GM23248 (cell line): Measurements from ENCODE around the gene ANKUB1.

ENCODE experiments used
- EZH2 ChIP-seq: fragments of 200-600 bp; sonication (generic); IDR thresholded peaks from 2 replicates; pipeline ENCODE4 v1.6.1; 2018; ENCODE audit warnings: antibody characterized with exemption, mild to moderate bottlenecking; ENCODE audit not compliant: insufficient read depth, poor library complexity, severe bottlenecking
- EZH2phosphoT487 ChIP-seq: fragments of 200-600 bp; sonication (generic); IDR thresholded peaks from 2 replicates; pipeline ENCODE4 v1.6.1; 2018; ENCODE audit warnings: antibody characterized with exemption, moderate library complexity, mild to moderate bottlenecking, low read depth; ENCODE audit not compliant: insufficient read depth

DNA sequence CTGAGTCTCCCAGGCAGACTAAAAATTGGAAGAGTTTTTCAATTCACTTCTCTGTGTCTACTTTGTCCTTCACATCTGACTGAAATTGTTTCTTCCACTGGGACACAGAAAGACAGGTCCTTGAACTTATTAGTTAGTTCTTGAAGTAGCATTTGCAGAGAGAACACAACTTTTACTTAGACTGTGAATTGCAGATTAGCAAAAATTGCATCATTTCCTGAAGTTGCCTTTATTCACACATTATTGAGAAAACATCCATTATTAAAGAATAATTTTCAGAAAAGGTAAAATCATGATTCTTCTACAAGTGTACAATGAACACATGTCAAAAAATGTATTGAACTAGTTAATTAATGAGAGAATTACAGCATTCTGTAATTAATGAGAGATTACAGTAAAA is 38.6 kb downstream of the ANKUB1 start:
- TF ChIP-seq EZH2 (no peak), EZH2phosphoT487 (no peak)
